ENCODE data around the gene PCDHAC1. TPM values are rescaled to one million over a fixed set of nuclear protein-coding genes. Genes with fewer than 3 reads are reported as not detected.

Gene PCDHAC1
- total and polyA plus RNA-seq, 2 of the 4 experiments (the other 2 are of a cell fraction) = under 0.01 TPM; not detected in 1

- no peak overlapping the region for H3K9ac ChIP-seq (ENCODE audit: low read depth, low read length)
- H3K14ac ChIP-seq (replicated peaks; ENCODE audit: low read depth, low read length) = no peak overlapping the region
- H4K5ac ChIP-seq (ENCODE audit: low read depth, low read length) = no peak overlapping the region
- ATAC-seq (ENCODE audit: low read depth) (no peak), DNase-seq (no peak)
- no peak overlapping the region for H3K27ac ChIP-seq (ENCODE audit: insufficient read depth, low read length)
- H4K20me1 ChIP-seq (ENCODE audit: insufficient read depth, low read length) = no peaks in the 10 kb centered on the region
- ChIA-PET CTCF (no interaction called here), POLR2A (ENCODE audit: unreplicated experiment) (no interaction called here)
- 50% methylated on average over 14 of the region's 37 CpGs; no CpG with 5 or more reads in 1 of the 2 experiments for WGBS, 2 experiments (ENCODE audit: extremely low coverage in 2 of 2, insufficient read length in 1 of 2)
- BruUV-seq (replicated peaks) = no TSS peak
- H3K23ac ChIP-seq (ENCODE audit: low read depth, low read length) = no peak overlapping the region
- H3K4me3 ChIP-seq (ENCODE audit: insufficient read depth, low read depth, low read length) = no peak overlapping the region
- H2AFZ ChIP-seq (replicated peaks; ENCODE audit: low read length, poor library complexity) = no peak overlapping the region
- peaks cover 18% of the 10 kb centered on the region for H3K9me3 ChIP-seq (ENCODE audit: control insufficient read depth, insufficient read depth, low read length)
- H2BK120ac ChIP-seq (ENCODE audit: low read depth, low read length) = no peak overlapping the region
- H3K9me1 ChIP-seq (ENCODE audit: insufficient read depth, low read length) = no peaks in the 10 kb centered on the region
- no peaks in the 10 kb centered on the region for H3K4me1 ChIP-seq (ENCODE audit: control insufficient read depth, insufficient read depth, low read length)
- H3K79me1 ChIP-seq (ENCODE audit: low read depth in 1 of 2, low read length in 2 of 2) = no peaks in the 10 kb centered on the region
- H3K4ac ChIP-seq (ENCODE audit: low read depth, low read length) = no peak overlapping the region
- H2BK5ac ChIP-seq (ENCODE audit: low read depth, low read length, poor library complexity, severe bottlenecking) = no peak overlapping the region
- no peak overlapping the region for H2AK5ac ChIP-seq (ENCODE audit: low read depth, low read length)
- no peak overlapping the region for H2BK15ac ChIP-seq (ENCODE audit: low read depth, low read length)
- H3K36me3 ChIP-seq (ENCODE audit: control insufficient read depth, insufficient read depth, low read length) = no peaks in the 10 kb centered on the region
- no peak overlapping the region for H3K18ac ChIP-seq (ENCODE audit: low read depth, low read length)
- in situ Hi-C loops (cut with MboI; ENCODE audit: low sequenced_read_pairs) (no loop called here), intact Hi-C loops (cut with micrococcal nuclease) (no loop called here), dilution Hi-C loops (cut with HindIII; ENCODE audit: low sequenced_read_pairs, unreplicated experiment) (no loop called here)
- no peak overlapping the region for H4K8ac ChIP-seq (ENCODE audit: low read depth in 2 of 2, low read length in 2 of 2)
- H4K91ac ChIP-seq (ENCODE audit: insufficient read depth, low read depth, low read length) = no peak overlapping the region
- no peak overlapping the region for H2AK9ac ChIP-seq (replicated peaks; ENCODE audit: low read depth, low read length, poor library complexity)
- no peak overlapping the region for H2BK20ac ChIP-seq (ENCODE audit: low read depth, low read length)
- TF ChIP-seq MAFK (IDR thresholded peaks at IDR 0.05; ENCODE audit: low read depth, low read length) (no peak), POLR2A (IDR thresholded peaks at IDR 0.05; ENCODE audit: low read depth, low read length) (no peak), MXI1 (IDR thresholded peaks at IDR 0.05; ENCODE audit: borderline replicate concordance, low read depth, low read length) (no peak), FOS (IDR thresholded peaks at IDR 0.05; ENCODE audit: low read depth, low read length) (no peak), CHD1 (IDR thresholded peaks at IDR 0.05; ENCODE audit: low read depth, low read length) (no peak), CTCF (conservative IDR thresholded peaks at IDR 0.05; ENCODE audit: low read depth, low read length) (no peak), RFX5 (IDR thresholded peaks at IDR 0.05; ENCODE audit: low read depth, low read length) (no peak), RCOR1 (IDR thresholded peaks at IDR 0.05; ENCODE audit: insufficient replicate concordance, low read length) (no peak), NFE2L2 (IDR thresholded peaks at IDR 0.05; ENCODE audit: low read depth, low read length) (no peak), BHLHE40 (IDR thresholded peaks at IDR 0.05; ENCODE audit: low read depth, low read length) (no peak), MAZ (IDR thresholded peaks at IDR 0.05; ENCODE audit: borderline replicate concordance, low read depth, low read length) (no peak)
- no peak overlapping the region for H3K56ac ChIP-seq (ENCODE audit: extremely low read depth, insufficient read depth, low read length)
- no peak overlapping the region for H3K4me2 ChIP-seq (ENCODE audit: low read depth, low read length)
- no peaks in the 10 kb centered on the region for H3K27me3 ChIP-seq (ENCODE audit: control insufficient read depth, insufficient read depth, low read length)
Observed at GRCh38 chr5:140877262-140877581, 48.9 kb upstream of the PCDHAC1 start.

Data from IMR-90 (cell line).